OCI-LY1 (cell line): ENCODE measurements around the gene BRD7.

Experiments used
- CTCF ChIP-seq: fragments of 200-600 bp; sonication (generic), shearing (Covaris generic); IDR thresholded peaks from 2 replicates; pipeline ENCODE4 v1.5.1; 2017; ENCODE audit warnings: mild to moderate bottlenecking, antibody characterized with exemption, low read length, moderate library complexity, mixed read lengths
- EZH2 ChIP-seq: fragments of 200-600 bp; sonication (generic), shearing (Covaris generic); IDR thresholded peaks from 2 replicates; pipeline ENCODE4 v1.8.0; 2017; ENCODE audit warnings: borderline replicate concordance, mixed run types, mild to moderate bottlenecking, antibody characterized with exemption, low read length, moderate library complexity, mixed read lengths

GRCh38 chr16:50306287-50306686 is 62.5 kb downstream of the BRD7 start:
- TF ChIP-seq CTCF (no peak), EZH2 (no peak)
